Calu3 (cell line): Measurements from ENCODE around the gene GRXCR2. TPM values are rescaled to one million over a fixed set of nuclear protein-coding genes. Genes with fewer than 3 reads are reported as not detected.

Experiments
- BruUV-seq: library from RNA; stranded (reverse); fragments of 400-500 nt; replicated peaks from 2 replicates; lab custom pipeline; 2021; lab: Mats Ljungman, UMichigan
- CTCF ChIA-PET: fragments of 300-600 bp; sonication (Branson Sonifier 250); formaldehyde crosslinking; loops from one replicate; lab custom pipeline; 2022; ENCODE audit warnings: antibody characterized with exemption; lab: Charles Lee
- DNase-seq: peaks from one replicate; pipeline ENCODE4 v3.0.0; 2022
- H3K27ac Mint-ChIP-seq: one replicate; pipeline ENCODE4 v1.8.0; 2022; ENCODE audit warnings: mixed read lengths; ENCODE audit not compliant: unreplicated experiment
- H3K27me3 Mint-ChIP-seq: one replicate; pipeline ENCODE4 v1.8.0; 2022; ENCODE audit warnings: mixed read lengths; ENCODE audit not compliant: unreplicated experiment
- H3K36me3 Mint-ChIP-seq: one replicate; pipeline ENCODE4 v1.8.0; 2022; ENCODE audit warnings: mild to moderate bottlenecking, moderate library complexity, mixed read lengths; ENCODE audit not compliant: insufficient read depth, unreplicated experiment
- H3K4me1 Mint-ChIP-seq: one replicate; pipeline ENCODE4 v1.8.0; 2022; ENCODE audit warnings: mild to moderate bottlenecking, low read depth, mixed read lengths; ENCODE audit not compliant: unreplicated experiment
- H3K4me3 Mint-ChIP-seq: one replicate; pipeline ENCODE4 v1.8.0; 2022; ENCODE audit warnings: mild to moderate bottlenecking, low read depth, moderate library complexity, mixed read lengths; ENCODE audit not compliant: unreplicated experiment
- H3K9me3 Mint-ChIP-seq: one replicate; pipeline ENCODE4 v1.8.0; 2022; ENCODE audit warnings: low read depth, mixed read lengths; ENCODE audit not compliant: unreplicated experiment
- intact Hi-C: fragments of 100-400 bp; cut with micrococcal nuclease; formaldehyde crosslinking; loops from one replicate; pipeline ENCODE4 v1.10.0; 2022; ENCODE audit not compliant: unreplicated experiment
- total RNA-seq: library from RNA; stranded (reverse); gene quantifications from 2 replicates; pipeline ENCODE4 v1.2.3, GENCODE V29; 2022
- TF ChIP-seq, protein P1 (sequence below): fragments of 200-600 bp; IDR thresholded peaks from one replicate; pipeline ENCODE4 v1.8.0; 2022; ENCODE audit warnings: antibody characterized with exemption; ENCODE audit not compliant: unreplicated experiment

Gene GRXCR2
- total RNA-seq, 1 experiment from 2014 or later: not detected

- DNase-seq: no peak
- Mint-ChIP-seq H3K27ac (no peak overlapping the region), H3K27me3 (no peaks in the 10 kb centered on the region), H3K9me3 (no peaks in the 10 kb centered on the region), H3K4me3 (no peak overlapping the region), H3K4me1 (no peaks in the 10 kb centered on the region), H3K36me3 (no peaks in the 10 kb centered on the region)
- intact Hi-C loops: no loop called here
- CTCF ChIA-PET: interaction anchor here (1.0 to 1.2 kb wide), 3 partner anchors 18 to 168 kb away, joined by 3 to 4 read pairs (median 4); no protein-coding TSS in a partner anchor
- no TSS peak for BruUV-seq
- TF ChIP-seq, protein P1, sequence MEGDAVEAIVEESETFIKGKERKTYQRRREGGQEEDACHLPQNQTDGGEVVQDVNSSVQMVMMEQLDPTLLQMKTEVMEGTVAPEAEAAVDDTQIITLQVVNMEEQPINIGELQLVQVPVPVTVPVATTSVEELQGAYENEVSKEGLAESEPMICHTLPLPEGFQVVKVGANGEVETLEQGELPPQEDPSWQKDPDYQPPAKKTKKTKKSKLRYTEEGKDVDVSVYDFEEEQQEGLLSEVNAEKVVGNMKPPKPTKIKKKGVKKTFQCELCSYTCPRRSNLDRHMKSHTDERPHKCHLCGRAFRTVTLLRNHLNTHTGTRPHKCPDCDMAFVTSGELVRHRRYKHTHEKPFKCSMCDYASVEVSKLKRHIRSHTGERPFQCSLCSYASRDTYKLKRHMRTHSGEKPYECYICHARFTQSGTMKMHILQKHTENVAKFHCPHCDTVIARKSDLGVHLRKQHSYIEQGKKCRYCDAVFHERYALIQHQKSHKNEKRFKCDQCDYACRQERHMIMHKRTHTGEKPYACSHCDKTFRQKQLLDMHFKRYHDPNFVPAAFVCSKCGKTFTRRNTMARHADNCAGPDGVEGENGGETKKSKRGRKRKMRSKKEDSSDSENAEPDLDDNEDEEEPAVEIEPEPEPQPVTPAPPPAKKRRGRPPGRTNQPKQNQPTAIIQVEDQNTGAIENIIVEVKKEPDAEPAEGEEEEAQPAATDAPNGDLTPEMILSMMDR: no peak
Observed at GRCh38 chr5:145812877-145813276, 59.9 kb downstream of the GRXCR2 start.

DNA sequence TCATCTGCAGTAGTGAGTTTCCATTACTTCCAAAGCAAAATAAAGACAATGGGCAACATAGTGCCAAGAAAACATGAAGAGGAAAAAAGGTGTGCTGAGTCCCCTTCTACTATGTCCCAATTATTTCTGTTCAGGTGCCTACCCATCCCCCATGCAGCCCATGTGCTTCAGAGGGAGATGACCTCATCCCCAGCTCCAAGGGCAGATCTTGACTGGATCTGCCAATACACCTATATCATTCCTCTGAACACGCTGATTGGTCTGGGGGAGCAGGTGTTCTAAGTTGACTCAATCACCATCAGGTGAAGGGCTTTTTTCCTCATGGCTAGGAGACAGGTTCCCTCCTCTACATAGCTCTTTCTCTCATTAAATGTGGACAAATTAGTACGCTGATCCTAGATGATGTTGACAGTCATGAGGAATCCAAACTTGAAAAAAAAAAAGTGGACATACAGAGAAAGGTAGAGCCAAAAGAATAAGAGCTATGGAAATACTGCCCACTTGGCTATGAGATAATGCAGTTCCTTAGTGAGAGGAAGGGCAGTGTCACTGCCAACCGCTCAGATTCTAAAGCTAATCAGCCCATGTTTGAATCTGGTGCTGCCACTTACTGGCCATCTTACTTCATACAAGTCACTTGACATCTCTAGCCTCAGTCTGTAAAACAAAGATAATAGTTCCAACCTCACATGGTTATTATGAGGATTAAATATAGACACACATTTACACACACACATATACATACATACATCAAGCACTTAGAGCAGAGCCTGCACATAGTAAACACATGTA lies 60.8 kb downstream of the GRXCR2 start:
- BruUV-seq: no TSS peak
- TF ChIP-seq, protein P1: no peak
- no peak overlapping the region for H3K4me3 Mint-ChIP-seq
- no peak overlapping the region for H3K27ac Mint-ChIP-seq
- intact Hi-C loops: no loop called here
- no peaks in the 10 kb centered on the region for H3K27me3 Mint-ChIP-seq
- H3K4me1 Mint-ChIP-seq: no peaks in the 10 kb centered on the region
- CTCF ChIA-PET: interaction anchor here (0.7 to 1.2 kb wide), 4 partner anchors 76 to 633 kb away, joined by 3 to 15 read pairs (median 4); no protein-coding TSS in a partner anchor
- H3K9me3 Mint-ChIP-seq: no peaks in the 10 kb centered on the region
- DNase-seq: no peak
- no peaks in the 10 kb centered on the region for H3K36me3 Mint-ChIP-seq

Other genes starting within 250 kb of the GRXCR2 start
- 33.2 and 33.4 TPM in 2 replicates for gene PRELID2, start 37.7 kb downstream of the GRXCR2 start, total RNA-seq
- 21.9 and 25.1 TPM in 2 replicates for gene SH3RF2, start 63.6 kb upstream of the GRXCR2 start, total RNA-seq
- gene PLAC8L1, start 232.6 kb upstream of the GRXCR2 start, total RNA-seq: 1.4 and 3.8 TPM in 2 replicates